Brain pericyte (primary cell): ENCODE measurements around the gene SPATA25.
"Not testable (repeated sequence)": the region's sequence is repeated elsewhere in the genome, so short reads cannot be mapped to it uniquely, and the experiment has no call there.

Experiments used
- DNase-seq: peaks from one replicate; pipeline ENCODE4 v3.0.0-alpha.2; 2012; ENCODE audit warnings: low read depth, low spot score

SPATA25 gene

GRCh38 chr20:45917790-45918141 is 30.3 kb upstream of the SPATA25 start:
- DNase-seq, result no peak

GRCh38 chr20:45913116-45913515 is 25.7 kb upstream of the SPATA25 start:
- no peak for DNase-seq

- no peak for DNase-seq
Measured at GRCh38 chr20:45912344-45912682, 24.9 kb upstream of the SPATA25 start.

GRCh38 chr20:45911486-45912343 is 24.3 kb upstream of the SPATA25 start, which contains the start of gene PLTP:
PLTP (minus strand) TSS chr20:45912155; CDS start chr20:45911452, 703 bp downstream.
- DNase-seq, result no peak

GRCh38 chr20:45910670-45911485 is 23.5 kb upstream of the SPATA25 start:
- peak; percentile 96 for DNase-seq

GRCh38 chr20:45909817-45910669 is 22.6 kb upstream of the SPATA25 start:
- DNase-seq, result no peak

- DNase-seq, result no peak
Measured at GRCh38 chr20:45909336-45909808, 21.9 kb upstream of the SPATA25 start.

GRCh38 chr20:45908084-45908483 is 20.7 kb upstream of the SPATA25 start:
- DNase-seq, result no peak

GRCh38 chr20:45907219-45907948 is 20.0 kb upstream of the SPATA25 start:
- no peak for DNase-seq

- DNase-seq, result no peak
Measured at GRCh38 chr20:45905505-45906079, 18.2 kb upstream of the SPATA25 start.

GRCh38 chr20:45904583-45905504 is 17.4 kb upstream of the SPATA25 start:
- no peak for DNase-seq

GRCh38 chr20:45902199-45902701 is 14.8 kb upstream of the SPATA25 start:
- no peak for DNase-seq

GRCh38 chr20:45901332-45901731 is 13.9 kb upstream of the SPATA25 start:
- not testable (repeated sequence) for DNase-seq

GRCh38 chr20:45899046-45899835 is 11.8 kb upstream of the SPATA25 start:
- DNase-seq, result no peak

GRCh38 chr20:45898285-45898684 is 10.9 kb upstream of the SPATA25 start:
- DNase-seq, result no peak

- DNase-seq, result no peak
Measured at GRCh38 chr20:45897692-45898091, 10.3 kb upstream of the SPATA25 start.

- no peak for DNase-seq
Measured at GRCh38 chr20:45897289-45897688, 9.9 kb upstream of the SPATA25 start.

GRCh38 chr20:45896641-45897161 is 9.3 kb upstream of the SPATA25 start:
- DNase-seq, result no peak
